Inflammatory macrophage treated with lipopolysaccharide for 4 hours (primary cell): ENCODE data around the gene GLG1.
A peak's percentile ranks its signal among the peaks of the same experiment; 100 is the strongest.
"Not testable (repeated sequence)": the region's sequence is repeated elsewhere in the genome, so short reads cannot be mapped to it uniquely, and the experiment has no call there.

Source experiments
- DNase-seq: peaks from one replicate; pipeline ENCODE4 v3.0.0-alpha.2; 2020

Gene GLG1

GRCh38 chr16:74574146-74574545 lies 32.8 kb downstream of the GLG1 start:
- DNase-seq: no peak

GRCh38 chr16:74573622-74574021 lies 33.3 kb downstream of the GLG1 start:
- no peak for DNase-seq

- no peak for DNase-seq
These were observed 36.3 kb downstream of the GLG1 start for GRCh38 chr16:74570412-74571301.

DNA sequence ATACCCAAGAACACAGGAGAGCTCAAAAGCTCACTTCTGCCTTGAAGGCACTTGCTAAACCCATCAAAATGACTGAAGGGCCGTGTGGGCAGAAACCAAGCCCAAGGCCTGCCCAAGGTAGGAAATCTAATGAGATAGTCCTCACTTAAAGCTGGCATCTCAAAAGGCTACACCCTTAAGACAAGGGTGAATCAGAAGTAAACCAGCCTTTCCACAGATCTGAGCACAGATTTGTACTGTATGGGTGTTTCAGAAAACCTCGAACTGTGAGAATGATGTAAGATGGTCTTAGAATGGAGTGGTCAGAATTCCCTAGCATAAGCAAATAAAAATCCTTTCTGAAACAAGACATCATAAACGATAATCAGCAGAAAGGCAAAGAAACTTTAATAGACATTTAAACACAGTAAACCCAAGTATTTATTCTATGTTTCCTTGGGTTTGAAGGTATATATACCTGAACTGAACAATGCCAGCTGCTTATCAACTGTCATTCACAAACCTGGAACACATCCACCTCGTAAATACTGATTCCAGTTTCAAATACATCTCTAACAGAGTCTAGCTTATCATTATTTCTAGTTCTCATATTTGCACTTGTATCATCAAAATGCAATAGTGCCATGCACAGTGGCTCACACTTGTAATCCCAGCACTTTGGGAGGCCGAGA lies 37.8 kb downstream of the GLG1 start:
- no peak for DNase-seq

DNA sequence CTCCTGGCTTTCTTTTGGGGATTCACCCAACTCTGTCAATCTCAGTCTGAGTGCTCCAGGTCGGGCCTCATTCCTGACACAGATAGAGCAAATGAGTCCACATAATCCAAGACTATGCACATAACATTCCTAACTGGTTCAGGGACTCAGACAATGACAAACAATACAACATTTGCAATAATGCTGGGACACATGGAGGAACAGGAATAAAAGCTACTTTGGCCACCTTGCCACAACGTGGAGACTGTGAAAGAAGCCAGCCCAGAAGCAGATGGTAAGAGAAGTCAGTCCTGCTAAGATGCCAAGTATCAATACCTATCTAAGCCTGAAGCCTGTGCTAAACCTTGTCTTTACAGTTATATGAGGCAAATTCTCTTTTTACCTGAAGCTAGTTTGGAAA lies 39.0 kb downstream of the GLG1 start:
- no peak for DNase-seq

GRCh38 chr16:74565378-74565777 lies 41.5 kb downstream of the GLG1 start:
- peak; percentile 31 for DNase-seq

DNA sequence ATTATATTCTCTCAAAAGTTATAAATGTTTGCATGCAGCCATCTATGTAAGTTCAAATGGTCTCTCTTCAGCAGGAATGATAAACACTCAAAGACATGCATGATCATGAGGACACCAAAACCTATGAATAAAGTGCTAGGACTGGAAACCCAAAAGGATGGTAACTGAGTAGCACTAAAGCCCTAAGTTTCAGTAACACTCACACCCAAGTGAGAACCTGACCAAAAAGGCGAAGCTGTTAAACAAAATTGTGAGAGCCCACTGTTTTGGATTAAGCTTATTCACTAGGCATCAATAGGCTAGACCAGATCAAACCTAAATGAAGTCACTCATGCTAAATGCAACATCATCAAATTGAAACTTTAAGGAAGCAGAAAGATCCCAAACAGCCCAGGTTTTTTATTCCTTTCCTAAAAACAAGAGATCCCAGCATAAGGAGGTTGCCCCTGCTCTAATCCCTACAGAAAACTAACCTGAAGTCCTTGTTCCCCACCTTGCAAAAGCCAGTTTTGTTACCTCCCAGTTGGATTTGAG lies 42.4 kb downstream of the GLG1 start:
- no peak for DNase-seq

DNA sequence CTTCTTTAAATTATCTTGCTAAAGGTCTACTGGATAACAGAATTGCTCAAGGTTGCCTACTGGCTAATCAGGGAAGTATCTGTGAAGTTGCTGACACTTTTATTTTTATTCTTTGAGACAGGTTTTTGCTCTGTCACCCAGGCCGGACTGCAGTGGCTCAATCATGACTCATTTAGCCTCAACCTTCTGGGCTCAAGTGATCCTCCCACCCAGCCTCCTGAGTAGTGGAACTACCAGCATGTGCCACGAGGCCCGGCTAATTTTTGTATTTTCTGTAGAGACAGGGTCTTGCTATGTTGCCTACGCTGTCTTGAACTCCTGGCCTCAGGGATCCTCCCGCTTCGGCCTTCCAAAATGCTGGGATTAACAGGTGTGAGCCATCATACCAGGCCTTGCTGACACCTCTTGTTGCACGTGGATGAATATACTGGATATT lies 43.1 kb downstream of the GLG1 start:
- peak; percentile 96 for DNase-seq

- DNase-seq: peak; percentile 14
These were observed 44.8 kb downstream of the GLG1 start for GRCh38 chr16:74562117-74562516.

DNA sequence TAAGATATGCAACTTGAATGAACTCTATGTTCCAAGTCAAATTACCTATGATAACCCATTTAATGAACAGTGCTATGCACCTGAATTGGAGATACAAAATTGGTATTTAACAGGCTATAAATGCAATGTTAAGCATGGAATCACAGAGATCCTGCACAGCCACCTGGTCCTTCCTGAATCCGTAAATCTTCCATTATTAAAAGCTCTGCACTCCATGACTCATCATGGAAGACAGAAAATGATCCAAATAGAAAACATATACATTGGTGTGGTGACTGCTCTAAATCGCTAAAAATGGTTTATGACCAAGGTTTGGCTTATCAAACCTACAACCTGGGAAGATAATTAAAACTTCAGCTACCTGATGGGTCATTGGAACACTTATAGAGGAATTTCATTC lies 45.3 kb downstream of the GLG1 start:
- DNase-seq: no peak

- no peak for DNase-seq
These were observed 46.0 kb downstream of the GLG1 start for GRCh38 chr16:74560912-74561311.

DNA sequence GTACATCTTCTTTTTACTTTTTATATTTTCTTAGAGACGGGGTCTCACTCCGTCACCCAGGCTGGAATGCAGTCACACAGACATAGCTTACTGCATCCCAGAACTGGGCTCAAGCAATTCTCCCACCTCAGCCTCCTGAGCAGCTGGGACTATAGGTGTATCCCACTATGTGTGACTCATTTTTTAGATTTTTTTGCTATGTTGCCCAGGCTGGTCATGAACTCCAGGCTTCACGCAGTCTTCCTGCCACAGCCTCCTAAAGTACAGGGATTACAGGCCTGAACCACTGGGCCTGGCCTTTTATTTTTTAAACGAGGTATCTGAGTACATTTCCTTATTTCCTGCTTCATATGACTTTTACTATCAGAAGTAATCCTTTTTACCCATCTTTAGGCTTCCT lies 48.0 kb downstream of the GLG1 start:
- no peak for DNase-seq

DNA sequence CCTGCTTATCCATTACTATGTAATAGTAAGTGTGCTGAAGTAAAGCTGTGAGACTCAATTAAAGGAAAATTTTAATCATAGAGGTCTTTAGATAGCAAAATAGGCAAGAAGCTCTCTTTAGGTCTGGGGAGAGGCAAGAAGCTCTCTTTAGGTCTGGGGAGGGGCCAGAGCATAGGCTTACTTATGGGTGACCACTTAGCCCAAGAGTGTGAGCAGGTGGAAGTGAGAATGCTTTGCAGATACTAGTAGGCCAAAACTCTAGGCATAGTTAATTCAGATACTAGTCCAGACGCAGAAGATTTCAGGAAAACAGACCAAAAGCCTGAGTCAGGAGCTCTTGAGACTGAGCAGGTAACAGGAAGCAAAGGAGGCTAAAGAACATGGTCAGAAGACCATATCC lies 49.6 kb downstream of the GLG1 start:
- no peak for DNase-seq

DNA sequence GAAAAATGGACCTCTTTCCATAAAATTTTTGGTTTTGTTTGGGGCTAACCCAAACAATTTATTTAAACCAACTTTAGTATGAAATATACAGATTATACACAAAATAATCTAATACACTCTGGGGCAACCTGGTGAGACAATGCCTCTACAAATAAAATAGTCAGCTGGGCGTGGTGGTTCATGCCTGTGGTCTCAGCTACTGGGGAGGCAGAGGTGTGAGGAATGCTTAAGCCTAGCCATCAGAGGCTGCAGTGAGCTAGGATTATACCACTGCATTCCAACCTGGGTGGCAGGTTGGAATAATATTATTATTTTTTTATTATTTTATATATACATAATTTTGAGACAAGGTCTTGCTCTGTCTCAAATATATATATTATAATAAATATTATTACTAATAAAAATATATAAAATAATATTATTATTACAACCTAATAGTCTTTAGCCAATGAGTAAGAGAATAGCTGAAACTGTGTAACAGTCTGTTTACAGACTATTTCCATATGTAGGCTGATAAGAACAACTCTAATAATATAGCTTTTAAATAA lies 50.5 kb downstream of the GLG1 start:
- no peak for DNase-seq

DNA sequence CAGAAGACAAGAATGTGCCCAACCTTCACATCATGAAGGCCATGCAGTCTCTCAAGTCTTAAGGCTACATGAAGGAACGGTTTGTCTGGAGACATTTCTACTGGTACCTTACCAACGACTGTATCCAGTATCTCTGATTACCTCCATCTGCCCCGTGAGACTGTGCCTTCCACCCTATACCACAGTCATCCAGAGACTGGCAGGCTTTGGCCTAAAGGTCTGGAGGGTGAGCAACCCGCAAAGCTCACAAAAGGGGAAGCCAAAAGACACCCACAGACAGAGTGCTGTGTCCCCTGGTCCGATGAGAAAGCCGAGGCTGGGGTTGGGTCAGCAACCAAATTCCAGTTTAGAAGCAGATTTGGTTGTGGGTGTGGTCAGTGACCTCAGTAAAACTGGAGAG lies 54.6 kb downstream of the GLG1 start:
- DNase-seq: peak; percentile 34

GRCh38 chr16:74550227-74551019 lies 56.5 kb downstream of the GLG1 start:
- DNase-seq: not testable (repeated sequence)

DNA sequence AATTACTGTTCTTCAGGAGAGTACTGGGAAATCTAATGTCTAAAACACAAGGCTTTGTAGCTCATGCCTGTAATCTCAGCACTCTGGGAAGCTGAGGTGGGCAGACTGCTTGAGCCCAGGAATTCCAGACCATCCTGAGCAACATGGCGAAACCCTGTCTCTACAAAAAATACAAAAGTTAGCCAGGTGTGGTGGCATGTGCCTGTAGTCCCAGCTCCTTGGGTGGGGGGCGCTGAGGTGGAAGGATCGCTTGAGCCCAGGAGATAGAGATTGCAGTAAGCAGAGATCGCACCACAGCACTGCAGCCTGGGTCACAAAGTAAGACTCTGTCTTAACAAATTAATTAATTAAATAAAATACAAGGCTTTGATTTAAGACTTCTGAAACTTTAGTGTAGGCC lies 60.8 kb downstream of the GLG1 start:
- DNase-seq: not testable (repeated sequence)

DNA sequence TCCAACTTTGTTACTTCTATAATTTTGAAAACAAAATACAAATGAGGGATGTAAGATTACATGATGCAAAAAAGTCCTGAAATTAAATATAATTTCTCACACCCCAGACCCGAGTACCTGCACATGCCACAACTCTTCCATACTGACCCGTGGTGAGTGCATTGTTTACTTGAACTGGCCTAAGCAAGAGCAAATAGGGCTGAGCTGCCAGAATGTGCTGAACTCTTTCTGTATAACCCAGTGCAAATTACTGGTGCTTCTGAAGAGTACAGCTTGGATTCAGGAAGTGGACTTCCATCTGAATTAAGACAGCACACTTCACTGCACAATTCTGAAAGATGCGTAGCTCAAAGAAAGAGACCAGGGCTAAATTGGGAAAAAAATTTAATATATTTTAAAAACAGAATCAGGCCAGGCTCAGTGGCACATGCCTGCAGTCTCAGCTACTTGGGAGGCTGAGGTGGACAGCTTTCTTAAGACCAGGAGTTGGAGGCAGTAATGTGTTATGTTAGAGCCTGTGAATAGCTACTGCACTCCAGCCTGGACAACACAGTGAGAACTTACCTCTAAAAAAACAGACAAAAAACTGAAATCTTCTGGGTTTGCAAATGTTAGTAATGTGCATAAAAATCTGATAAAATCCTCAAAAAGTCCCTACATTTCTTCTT lies 63.9 kb downstream of the GLG1 start:
- not testable (repeated sequence) for DNase-seq

DNA sequence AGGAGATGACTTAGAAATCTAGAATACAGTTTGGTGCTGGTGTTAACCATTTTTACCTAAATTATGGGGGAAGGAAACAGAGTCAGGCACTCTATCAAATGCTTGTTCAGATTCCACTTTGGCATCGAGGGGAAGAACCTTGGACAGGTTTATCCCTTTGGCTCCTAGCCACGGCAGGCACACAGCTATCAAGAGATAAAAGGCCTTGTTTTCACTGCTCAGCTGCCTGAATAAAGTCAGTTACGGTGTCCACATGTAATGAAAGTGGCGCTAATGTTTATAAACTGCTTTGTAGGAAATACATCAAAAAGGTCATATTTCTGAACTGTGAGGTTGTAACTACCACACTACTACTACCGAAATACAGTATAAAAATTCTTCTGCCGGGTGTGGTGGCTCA lies 66.3 kb downstream of the GLG1 start:
- not testable (repeated sequence) for DNase-seq

DNA sequence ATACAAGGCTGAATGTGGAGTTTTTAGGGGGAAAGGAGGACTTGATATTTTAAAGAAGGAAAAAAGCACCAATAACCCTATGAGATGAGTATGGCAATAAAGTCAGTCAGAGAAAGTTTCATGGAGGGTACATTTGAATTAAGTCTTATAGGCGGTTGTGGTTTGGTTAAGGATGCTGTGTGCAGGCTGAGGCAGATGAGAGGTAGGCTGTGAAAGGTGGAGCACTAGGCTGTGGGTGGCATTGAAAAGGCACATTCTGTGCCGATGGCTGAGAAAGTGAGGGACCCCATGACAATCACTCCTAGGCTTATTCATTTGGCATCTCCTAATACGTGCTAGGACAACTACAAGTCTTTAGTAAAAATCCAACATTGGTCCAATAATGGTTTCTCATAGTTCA lies 68.1 kb downstream of the GLG1 start:
- DNase-seq: not testable (repeated sequence)

GRCh38 chr16:74537746-74538145 lies 69.2 kb downstream of the GLG1 start:
- not testable (repeated sequence) for DNase-seq

GRCh38 chr16:74534650-74535049 lies 72.3 kb downstream of the GLG1 start:
- DNase-seq: not testable (repeated sequence)
